AG04449 (cell line): ENCODE measurements around the gene HAO1.

Experiments used
- CTCF ChIA-PET: fragments of 350-600 bp; formaldehyde crosslinking; extraction: SDS; loops from one replicate; lab custom pipeline; 2021; ENCODE audit warnings: antibody characterized with exemption; lab: Yijun Ruan, JAX
- POLR2A ChIA-PET: fragments of 400-600, 350-600 bp; formaldehyde crosslinking; extraction: SDS; loops from one replicate; lab custom pipeline; 2020; ENCODE audit warnings: antibody characterized with exemption, inconsistent platforms; lab: Yijun Ruan, JAX
- DNase-seq: peaks from one replicate; pipeline ENCODE4 v3.0.0-alpha.2; 2010; ENCODE audit warnings: low read depth, low spot score
- H3K4me3 ChIP-seq: 2 replicates; pipeline ENCODE4 v1.5.1; 2011; ENCODE audit warnings: low read depth, mild to moderate bottlenecking, control low read depth, low read length
- CTCF ChIP-seq: IDR thresholded peaks from one replicate; pipeline ENCODE4 v1.5.1; 2011; ENCODE audit warnings: mild to moderate bottlenecking, moderate library complexity, low read length, control low read depth, inconsistent platforms; ENCODE audit not compliant: insufficient read depth; ENCODE audit errors: missing control alignments

The HAO1 gene

GRCh38 chr20:7859356-7859802, 80.9 kb downstream of the HAO1 start:
- ChIA-PET CTCF (interaction anchor here (0.7 to 4.1 kb wide), 19 partner anchors 8 to 1093 kb away, joined by 3 to 48 read pairs (median 5); partner anchors contain the start of gene BMP2), POLR2A (no interaction called here)
- peak; percentile 65 for TF ChIP-seq CTCF
- H3K4me3 ChIP-seq: no peak overlapping the region
- DNase-seq: no peak

GRCh38 chr20:7858734-7859250, 81.5 kb downstream of the HAO1 start:
- ChIA-PET CTCF (interaction anchor here (0.7 to 4.1 kb wide), 17 partner anchors 8 to 1093 kb away, joined by 3 to 48 read pairs (median 5); partner anchors contain the start of gene BMP2), POLR2A (no interaction called here)
- TF ChIP-seq CTCF: no peak
- DNase-seq: no peak
- no peak overlapping the region for H3K4me3 ChIP-seq

- ChIA-PET CTCF (no interaction called here), POLR2A (no interaction called here)
- DNase-seq: no peak
- TF ChIP-seq CTCF: no peak
- H3K4me3 ChIP-seq: no peak overlapping the region
Observed at GRCh38 chr20:7856756-7857155, 83.5 kb downstream of the HAO1 start.

GRCh38 chr20:7855545-7855944, 84.7 kb downstream of the HAO1 start:
- POLR2A ChIA-PET: no interaction called here

GRCh38 chr20:7853493-7853892, 86.8 kb downstream of the HAO1 start:
- no peak overlapping the region for H3K4me3 ChIP-seq
- no peak for TF ChIP-seq CTCF
- DNase-seq: no peak
- CTCF ChIA-PET: no interaction called here
- POLR2A ChIA-PET: no interaction called here

More at GRCh38 chr20:7855545-7855944, 84.7 kb downstream of the HAO1 start:
- CTCF ChIA-PET: interaction anchor here (0.9 kb wide), 1 partner anchor 1089 kb away, joined by 3 read pairs; no protein-coding TSS in a partner anchor
- no peak for TF ChIP-seq CTCF
- DNase-seq: no peak
- H3K4me3 ChIP-seq: no peak overlapping the region

GRCh38 chr20:7850775-7851490, 89.3 kb downstream of the HAO1 start:
- CTCF ChIA-PET: interaction anchor here (0.8 to 1.2 kb wide), 2 partner anchors 9 to 565 kb away, joined by 3 to 8 read pairs; no protein-coding TSS in a partner anchor
- POLR2A ChIA-PET: no interaction called here
- H3K4me3 ChIP-seq: no peak overlapping the region
- DNase-seq: no peak
- TF ChIP-seq CTCF: no peak
